ENCODE data around the gene DLG2. TPM values are rescaled to one million over a fixed set of nuclear protein-coding genes. Genes with fewer than 3 reads are reported as not detected.

DLG2 gene
- total RNA-seq, 2 experiments from 2014 or later = 6.9 to 8.2 TPM

DNA sequence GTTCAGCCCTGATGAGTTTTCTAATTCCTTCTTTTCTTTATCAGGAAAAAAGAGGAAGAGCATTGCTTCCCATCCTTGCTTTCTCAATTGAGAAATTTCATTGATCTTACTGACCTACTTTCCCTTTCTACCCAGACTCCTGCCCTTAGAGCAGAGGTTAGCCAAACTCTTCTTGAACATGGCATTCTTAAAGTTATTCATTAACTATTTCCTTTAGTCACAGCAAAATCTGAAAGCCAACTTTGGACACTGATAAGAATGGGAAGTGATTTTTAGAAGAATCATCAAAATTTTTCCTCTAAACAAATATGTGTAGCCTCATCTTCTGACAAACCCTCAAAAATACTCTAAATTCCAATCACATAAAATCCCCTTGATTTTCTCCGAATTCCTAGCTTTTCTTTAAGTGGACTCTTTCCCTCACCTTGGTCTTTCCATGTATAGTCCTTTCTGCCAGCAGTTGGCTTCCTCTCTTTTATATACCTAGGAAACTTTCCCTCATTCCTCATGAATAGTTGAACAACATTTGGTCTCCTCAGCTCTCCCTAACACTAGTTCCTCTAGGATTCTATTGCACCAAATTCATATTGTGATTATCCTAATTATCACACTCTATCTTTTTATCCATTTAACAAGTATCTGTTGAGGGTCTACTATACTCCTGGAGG, 1774.2 kb downstream of the DLG2 start:
- H3K4me2 ChIP-seq (ENCODE audit: low read length) = no peak overlapping the region
- no peaks in the 10 kb centered on the region for H3K9me2 ChIP-seq (ENCODE audit: insufficient read depth, low read length)
- CTCF ChIA-PET (ENCODE audit: unreplicated experiment) = no interaction called here
- no peaks in the 10 kb centered on the region for H4K20me1 ChIP-seq (ENCODE audit: insufficient read depth, low read length)
- DNase-seq (ENCODE audit: low spot score) = no peak
- H3K27ac ChIP-seq (ENCODE audit: low read depth, low read length, poor library complexity, severe bottlenecking) = no peak overlapping the region
- BruUV-seq (replicated peaks) = no TSS peak
- no peak overlapping the region for H2AFZ ChIP-seq (ENCODE audit: low read length)
- H3K4me1 ChIP-seq (ENCODE audit: insufficient read depth, low read length, poor library complexity, severe bottlenecking) = no peaks in the 10 kb centered on the region
- intact Hi-C loops (cut with micrococcal nuclease; ENCODE audit: unreplicated experiment) = no loop called here
- TF ChIP-seq, protein P1, sequence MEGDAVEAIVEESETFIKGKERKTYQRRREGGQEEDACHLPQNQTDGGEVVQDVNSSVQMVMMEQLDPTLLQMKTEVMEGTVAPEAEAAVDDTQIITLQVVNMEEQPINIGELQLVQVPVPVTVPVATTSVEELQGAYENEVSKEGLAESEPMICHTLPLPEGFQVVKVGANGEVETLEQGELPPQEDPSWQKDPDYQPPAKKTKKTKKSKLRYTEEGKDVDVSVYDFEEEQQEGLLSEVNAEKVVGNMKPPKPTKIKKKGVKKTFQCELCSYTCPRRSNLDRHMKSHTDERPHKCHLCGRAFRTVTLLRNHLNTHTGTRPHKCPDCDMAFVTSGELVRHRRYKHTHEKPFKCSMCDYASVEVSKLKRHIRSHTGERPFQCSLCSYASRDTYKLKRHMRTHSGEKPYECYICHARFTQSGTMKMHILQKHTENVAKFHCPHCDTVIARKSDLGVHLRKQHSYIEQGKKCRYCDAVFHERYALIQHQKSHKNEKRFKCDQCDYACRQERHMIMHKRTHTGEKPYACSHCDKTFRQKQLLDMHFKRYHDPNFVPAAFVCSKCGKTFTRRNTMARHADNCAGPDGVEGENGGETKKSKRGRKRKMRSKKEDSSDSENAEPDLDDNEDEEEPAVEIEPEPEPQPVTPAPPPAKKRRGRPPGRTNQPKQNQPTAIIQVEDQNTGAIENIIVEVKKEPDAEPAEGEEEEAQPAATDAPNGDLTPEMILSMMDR (conservative IDR thresholded peaks at IDR 0.05; ENCODE audit: low read length) = no peak
- no peak for TF ChIP-seq EZH2phosphoT487 (IDR thresholded peaks at IDR 0.05; ENCODE audit: borderline replicate concordance, low read depth, low read length)
- no peaks in the 10 kb centered on the region for H3K79me2 ChIP-seq (ENCODE audit: insufficient read depth, low read depth, low read length)
- no peak overlapping the region for H3K4me3 ChIP-seq (ENCODE audit: low read depth, low read length, poor library complexity, severe bottlenecking)
- no peaks in the 10 kb centered on the region for H3K9me3 ChIP-seq (ENCODE audit: low read length)
- POLR2A ChIA-PET = interaction anchor here (0.5 to 0.9 kb wide), 2 partner anchors 13 to 319 kb away, joined by 3 read pairs; no protein-coding TSS in a partner anchor
- no peaks in the 10 kb centered on the region for H3K36me3 ChIP-seq (ENCODE audit: insufficient read depth, low read length)

DNA sequence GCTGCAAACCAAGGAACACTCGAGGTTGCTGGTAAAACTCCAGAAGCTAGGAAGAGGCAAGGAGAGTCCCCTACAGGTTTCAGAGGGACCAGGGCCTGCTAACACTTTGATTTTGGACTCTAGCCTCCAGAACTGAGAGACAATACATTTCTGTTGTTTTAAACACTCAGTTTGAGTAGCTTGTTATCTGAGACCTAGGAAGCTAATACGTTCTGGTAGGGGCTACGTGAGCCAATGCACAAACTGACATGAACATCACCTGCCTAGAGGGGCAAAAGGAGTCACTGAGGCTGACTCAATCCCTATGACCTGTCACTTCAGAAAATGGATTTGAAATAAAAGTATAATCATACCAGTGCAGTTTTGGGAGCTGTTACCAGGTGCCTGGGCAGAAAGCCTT, 1775.1 kb downstream of the DLG2 start:
- H3K27ac ChIP-seq (ENCODE audit: low read depth, low read length, poor library complexity, severe bottlenecking) = no peak overlapping the region
- ChIA-PET POLR2A (interaction anchor here (0.5 to 0.6 kb wide), 2 partner anchors 320 to 412 kb away, joined by 3 read pairs; no protein-coding TSS in a partner anchor), CTCF (ENCODE audit: unreplicated experiment) (no interaction called here)
- TF ChIP-seq EZH2phosphoT487 (IDR thresholded peaks at IDR 0.05; ENCODE audit: borderline replicate concordance, low read depth, low read length) = no peak
- no peaks in the 10 kb centered on the region for H3K9me3 ChIP-seq (ENCODE audit: low read length)
- no peak overlapping the region for H2AFZ ChIP-seq (ENCODE audit: low read length)
- intact Hi-C loops (cut with micrococcal nuclease; ENCODE audit: unreplicated experiment) = no loop called here
- BruUV-seq (replicated peaks) = no TSS peak
- H3K79me2 ChIP-seq (ENCODE audit: insufficient read depth, low read depth, low read length) = no peaks in the 10 kb centered on the region
- H4K20me1 ChIP-seq (ENCODE audit: insufficient read depth, low read length) = no peaks in the 10 kb centered on the region
- no peak overlapping the region for H3K4me2 ChIP-seq (ENCODE audit: low read length)
- DNase-seq (ENCODE audit: low spot score) = no peak
- H3K9me2 ChIP-seq (ENCODE audit: insufficient read depth, low read length) = no peaks in the 10 kb centered on the region
- no peaks in the 10 kb centered on the region for H3K4me1 ChIP-seq (ENCODE audit: insufficient read depth, low read length, poor library complexity, severe bottlenecking)
- H3K4me3 ChIP-seq (ENCODE audit: low read depth, low read length, poor library complexity, severe bottlenecking) = no peak overlapping the region
- no peaks in the 10 kb centered on the region for H3K36me3 ChIP-seq (ENCODE audit: insufficient read depth, low read length)

DNA sequence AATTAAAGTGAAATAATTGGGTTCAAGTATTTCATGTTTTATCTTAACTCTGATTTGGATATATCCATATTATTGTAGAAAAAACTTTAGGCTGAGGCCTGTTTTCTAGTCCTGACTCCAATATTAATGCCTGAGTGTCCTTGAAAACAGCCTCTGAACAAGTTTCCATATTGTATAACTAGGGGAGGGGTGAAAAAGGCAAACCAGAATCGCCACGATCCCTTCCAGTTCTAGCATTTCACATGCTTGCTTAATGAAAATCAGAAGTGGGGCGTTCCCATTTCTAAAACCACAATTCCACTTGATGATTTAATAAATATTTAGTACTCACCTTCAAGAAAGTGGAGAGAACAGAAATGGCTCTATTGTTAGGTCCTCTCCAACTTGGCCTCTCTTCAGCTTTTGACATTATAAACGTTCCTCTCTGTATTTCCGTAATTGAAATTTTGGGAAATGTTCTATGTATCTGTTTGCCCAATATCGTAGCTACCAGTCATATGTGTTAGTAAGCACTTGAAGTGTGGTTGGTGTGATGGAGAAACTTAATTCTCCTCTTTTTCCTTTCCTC, 1779.6 kb downstream of the DLG2 start:
- H3K4me1 ChIP-seq (ENCODE audit: insufficient read depth, low read length, poor library complexity, severe bottlenecking) = no peaks in the 10 kb centered on the region
- TF ChIP-seq EZH2phosphoT487 (IDR thresholded peaks at IDR 0.05; ENCODE audit: borderline replicate concordance, low read depth, low read length) = no peak
- TF ChIP-seq, protein P1 (conservative IDR thresholded peaks at IDR 0.05; ENCODE audit: low read length) = no peak
- H3K9me3 ChIP-seq (ENCODE audit: low read length) = no peaks in the 10 kb centered on the region
- POLR2A ChIA-PET = interaction anchor here (0.7 kb wide), 2 partner anchors 34 to 1104 kb away, joined by 3 read pairs; no protein-coding TSS in a partner anchor
- no peak overlapping the region for H3K4me2 ChIP-seq (ENCODE audit: low read length)
- no peaks in the 10 kb centered on the region for H3K9me2 ChIP-seq (ENCODE audit: insufficient read depth, low read length)
- H3K79me2 ChIP-seq (ENCODE audit: insufficient read depth, low read depth, low read length) = no peaks in the 10 kb centered on the region
- H3K4me3 ChIP-seq (ENCODE audit: low read depth, low read length, poor library complexity, severe bottlenecking) = no peak overlapping the region
- intact Hi-C loops (cut with micrococcal nuclease; ENCODE audit: unreplicated experiment) = no loop called here
- H3K36me3 ChIP-seq (ENCODE audit: insufficient read depth, low read length) = no peaks in the 10 kb centered on the region
- DNase-seq (ENCODE audit: low spot score) = no peak
- no peaks in the 10 kb centered on the region for H4K20me1 ChIP-seq (ENCODE audit: insufficient read depth, low read length)
- CTCF ChIA-PET (ENCODE audit: unreplicated experiment) = no interaction called here
- no peak overlapping the region for H2AFZ ChIP-seq (ENCODE audit: low read length)
- no peak overlapping the region for H3K27ac ChIP-seq (ENCODE audit: low read depth, low read length, poor library complexity, severe bottlenecking)
- no TSS peak for BruUV-seq (replicated peaks)
